HG03378 (cell line): ENCODE results near the gene CISD2.
"Not testable (repeated sequence)": the region's sequence is repeated elsewhere in the genome, so short reads cannot be mapped to it uniquely, and the experiment has no call there.

Experiments
- ATAC-seq: cut with Tn5 transposase; IDR thresholded peaks from one replicate; pipeline ENCODE4 v1.9.1; 2021; ENCODE audit warnings: mild to moderate bottlenecking, moderate library complexity; ENCODE audit not compliant: unreplicated experiment

Gene CISD2

GRCh38 chr4:102868781-102869568, at the start of gene CISD2:
TSS of gene CISD2 (plus strand) at chr4:102868992. CDS start at chr4:102869085, 93 bp downstream.
- peak; percentile 84 for ATAC-seq

- not testable (repeated sequence) for ATAC-seq
Measured at GRCh38 chr4:102819100-102819499, 49.7 kb upstream of the CISD2 start.

- no peak for ATAC-seq
Measured at GRCh38 chr4:102819588-102820365, 49.0 kb upstream of the CISD2 start.

GRCh38 chr4:102823464-102823863, 45.3 kb upstream of the CISD2 start:
- no peak for ATAC-seq

GRCh38 chr4:102823897-102824296, 44.9 kb upstream of the CISD2 start:
- ATAC-seq = no peak

GRCh38 chr4:102824398-102824797, 44.4 kb upstream of the CISD2 start:
- ATAC-seq = no peak

- no peak for ATAC-seq
Measured at GRCh38 chr4:102825261-102826091, 43.3 kb upstream of the CISD2 start.

GRCh38 chr4:102826105-102826889, 42.5 kb upstream of the CISD2 start:
- no peak for ATAC-seq

GRCh38 chr4:102826890-102827673, 41.7 kb upstream of the CISD2 start, which contains the start of gene UBE2D3:
TSS of gene UBE2D3 (minus strand) at chr4:102827551. CDS start at chr4:102826508, 1,043 bp downstream.
- ATAC-seq = peak; percentile 15

- ATAC-seq = peak; percentile 88
Measured at GRCh38 chr4:102827674-102828496, 40.9 kb upstream of the CISD2 start.

GRCh38 chr4:102828497-102828808, 40.3 kb upstream of the CISD2 start:
- no peak for ATAC-seq

- ATAC-seq = no peak
Measured at GRCh38 chr4:102829803-102830202, 39.0 kb upstream of the CISD2 start.

- no peak for ATAC-seq
Measured at GRCh38 chr4:102832105-102832504, 36.7 kb upstream of the CISD2 start.

- ATAC-seq = no peak
Measured at GRCh38 chr4:102832667-102833066, 36.1 kb upstream of the CISD2 start.

GRCh38 chr4:102836596-102836995, 32.2 kb upstream of the CISD2 start:
- ATAC-seq = no peak

GRCh38 chr4:102842367-102842766, 26.4 kb upstream of the CISD2 start:
- no peak for ATAC-seq

GRCh38 chr4:102843273-102843672, 25.5 kb upstream of the CISD2 start:
- ATAC-seq = no peak

GRCh38 chr4:102843938-102844337, 24.9 kb upstream of the CISD2 start:
- ATAC-seq = no peak

- no peak for ATAC-seq
Measured at GRCh38 chr4:102847687-102848086, 21.1 kb upstream of the CISD2 start.
